A549 (cell line): Measurements from ENCODE around the gene TEX12. TPM values are rescaled to one million over a fixed set of nuclear protein-coding genes. Genes with fewer than 3 reads are reported as not detected.

Source experiments
- ATAC-seq, 2 experiments: fragments of 200-7000 bp in 1 of 2; fragments of >200 bp in 1 of 2; cut with Nextera tagmentation in 1 of 2; cut with Tn5 transposase in 1 of 2; 3 replicates each; pipeline versions ENCODE4 v1.8.0 to v1.9.1; 2018 to 2020; ENCODE audit warnings: mild to moderate bottlenecking in 1 of 2, moderate library complexity in 1 of 2
- CTCF ChIA-PET: fragments of 300-600 bp; sonication (Branson Sonifier 250); formaldehyde crosslinking; extraction: SDS; loops from one replicate; lab custom pipeline; 2021; ENCODE audit warnings: antibody characterized with exemption, inconsistent platforms; lab: Yijun Ruan, JAX
- POLR2A ChIA-PET: fragments of 350-600 bp; formaldehyde crosslinking; extraction: SDS; loops from one replicate; lab custom pipeline; 2021; ENCODE audit warnings: antibody characterized with exemption, inconsistent platforms; lab: Yijun Ruan, JAX
- DNase-seq, 2 experiments: peaks; one replicate each; pipeline versions ENCODE4 v3.0.0 to v3.0.0-alpha.2; 2011 to 2016; ENCODE audit warnings: low read depth in 1 of 2, low spot score in 1 of 2
- FAIRE-seq: peaks from 2 replicates; lab custom pipeline; 2011; peaks lifted over from hg19 to GRCh38; lab: Jason Lieb, UNC
- H3K27ac ChIP-seq, 2 experiments: fragments of >200 bp; sonication (Bioruptor Twin); formaldehyde crosslinking; 3 replicates each; pipeline ENCODE4 v1.5.1; 2016 to 2017
- H3K4me1 ChIP-seq: fragments of >200 bp; sonication (Bioruptor Twin); formaldehyde crosslinking; 3 replicates; pipeline ENCODE4 v1.6.1; 2016
- H3K4me2 ChIP-seq: fragments of >200 bp; sonication (Bioruptor Twin); formaldehyde crosslinking; 3 replicates; pipeline ENCODE4 v1.6.1; 2016
- H3K4me3 ChIP-seq: fragments of >200 bp; sonication (Bioruptor Twin); formaldehyde crosslinking; 3 replicates; pipeline ENCODE4 v1.5.1; 2016
- H3K9me3 ChIP-seq: fragments of >200 bp; sonication (Bioruptor Twin); formaldehyde crosslinking; 3 replicates; pipeline ENCODE4 v1.6.1; 2016
- CBX8 ChIP-seq: fragments of 200-600 bp; sonication (generic); IDR thresholded peaks from 2 replicates; pipeline ENCODE4 v1.6.1; 2016
- CEBPB ChIP-seq, 2 experiments: fragments of >200 bp in 1 of 2; sonication (Bioruptor Twin) in 1 of 2; formaldehyde crosslinking in 1 of 2; IDR thresholded peaks; 2 replicates each; pipeline ENCODE4 v1.6.1; 2012 to 2016
- CHD4 ChIP-seq: fragments of 200-600 bp; sonication (generic); IDR thresholded peaks from 2 replicates; pipeline ENCODE4 v1.6.1; 2016; ENCODE audit warnings: antibody characterized with exemption, mild to moderate bottlenecking, borderline replicate concordance
- E2F6 ChIP-seq: IDR thresholded peaks from 2 replicates; pipeline ENCODE4 v1.6.1; 2012; ENCODE audit warnings: low read depth, borderline replicate concordance
- EHF ChIP-seq: fragments of 250-450 bp; sonication (Bioruptor Pico); IDR thresholded peaks from 2 replicates; pipeline ENCODE4 v1.5.0; 2020; ENCODE audit warnings: mild to moderate bottlenecking
- EHMT2 ChIP-seq: fragments of 200-600 bp; sonication (generic); IDR thresholded peaks from 2 replicates; pipeline ENCODE4 v1.6.1; 2016; ENCODE audit warnings: antibody characterized with exemption, low read depth, mild to moderate bottlenecking, moderate library complexity
- EP300 ChIP-seq, 2 experiments: fragments of >200 bp; sonication (Bioruptor Twin); formaldehyde crosslinking; IDR thresholded peaks; 2 replicates in 1 of 2; 3 replicates in 1 of 2; pipeline ENCODE4 v1.6.1; 2016 to 2017
- ESRRA ChIP-seq: fragments of 150-350 bp; IDR thresholded peaks from 2 replicates; pipeline ENCODE4 v1.6.1; 2014; ENCODE audit warnings: mild to moderate bottlenecking, low read length, borderline replicate concordance
- FOXS1 ChIP-seq: fragments of 250-450 bp; sonication (Bioruptor Pico); IDR thresholded peaks from 2 replicates; pipeline ENCODE4 v1.5.0; 2020; ENCODE audit warnings: mild to moderate bottlenecking, moderate library complexity
- GATA3 ChIP-seq: IDR thresholded peaks from 2 replicates; pipeline ENCODE4 v1.6.1; 2012; ENCODE audit warnings: borderline replicate concordance
- KDM5A ChIP-seq: fragments of 200-600 bp; sonication (generic); IDR thresholded peaks from 2 replicates; pipeline ENCODE4 v1.6.1; 2016; ENCODE audit warnings: antibody characterized with exemption, mild to moderate bottlenecking
- MAFK ChIP-seq: fragments of 450-650 bp; IDR thresholded peaks from 2 replicates; pipeline ENCODE4 v1.6.1; 2014; ENCODE audit not compliant: partially characterized antibody
- MAX ChIP-seq: IDR thresholded peaks from 2 replicates; pipeline ENCODE4 v1.6.1; 2012
- PHF8 ChIP-seq: fragments of 200-600 bp; sonication (generic); IDR thresholded peaks from 2 replicates; pipeline ENCODE4 v1.6.1; 2016; ENCODE audit warnings: low read depth, mild to moderate bottlenecking, antibody characterized with exemption, moderate library complexity, borderline replicate concordance
- POLR2A ChIP-seq: IDR thresholded peaks from 2 replicates; pipeline ENCODE4 v1.6.1; 2012; ENCODE audit warnings: mild to moderate bottlenecking, low read length
- POLR2AphosphoS2 ChIP-seq: conservative IDR thresholded peaks from 2 replicates; pipeline ENCODE4 v1.6.1; 2012; ENCODE audit warnings: low read length, improper control_type of control experiment, inconsistent platforms
- RAD21 ChIP-seq, 2 experiments: fragments of >200 bp in 1 of 2; sonication (Bioruptor Twin) in 1 of 2; formaldehyde crosslinking in 1 of 2; IDR thresholded peaks in 1 of 2; conservative IDR thresholded peaks in 1 of 2; 2 replicates in 1 of 2; 3 replicates in 1 of 2; pipeline ENCODE4 v1.6.1; 2012 to 2018; ENCODE audit warnings: inconsistent platforms in 1 of 2
- RARB ChIP-seq: fragments of 250-450 bp; sonication (Bioruptor Pico); IDR thresholded peaks from 2 replicates; pipeline ENCODE4 v1.8.0; 2021; ENCODE audit warnings: mild to moderate bottlenecking, moderate library complexity
- RNF2 ChIP-seq: fragments of 200-600 bp; sonication (generic); IDR thresholded peaks from 2 replicates; pipeline ENCODE4 v1.6.1; 2016; ENCODE audit warnings: low read depth, mild to moderate bottlenecking, antibody characterized with exemption, moderate library complexity, borderline replicate concordance
- SMC3 ChIP-seq: fragments of >200 bp; sonication (Bioruptor Twin); formaldehyde crosslinking; IDR thresholded peaks from 3 replicates; pipeline ENCODE4 v1.6.1; 2018; ENCODE audit warnings: inconsistent platforms
- TFCP2L1 ChIP-seq: fragments of 250-450 bp; sonication (Bioruptor Pico); IDR thresholded peaks from 2 replicates; pipeline ENCODE4 v1.5.0; 2021; ENCODE audit warnings: mild to moderate bottlenecking
- ZFP36 ChIP-seq: fragments of 450-650 bp; IDR thresholded peaks from 2 replicates; pipeline ENCODE4 v1.6.1; 2014; ENCODE audit warnings: borderline replicate concordance; ENCODE audit not compliant: partially characterized antibody
- WGBS: methylation state at CpG from one replicate; pipeline ENCODE4 v1.1.6; 2017; ENCODE audit errors: missing lambda C conversion rate; 5-methylcytosine and 5-hydroxymethylcytosine counted together
- polyA plus RNA-seq, 4 experiments: library from polyadenylated mRNA; depleted of rRNA in 3 of 4; stranded (reverse); fragments of >200 nt; fragmentation: RNase III in 1 of 4; extraction: RNeasy Plus Mini Kit Qiagen cat#74134 plus additional on column Dnase treatment in 1 of 4; gene quantifications; 2 replicates in 3 of 4; 3 replicates in 1 of 4; pipeline ENCODE4 v1.2.3, GENCODE V29; 2011 to 2017
- TF ChIP-seq, protein P1 (sequence below): fragments of 450-650 bp; IDR thresholded peaks from 2 replicates; pipeline ENCODE4 v1.6.1; 2014; ENCODE audit warnings: antibody characterized with exemption
- TF ChIP-seq, protein P2 (sequence below): IDR thresholded peaks from 2 replicates; pipeline ENCODE4 v1.6.1; 2012
- TF ChIP-seq, protein P3 (sequence below): fragments of >200 bp; sonication (Bioruptor Twin); formaldehyde crosslinking; IDR thresholded peaks from 2 replicates; pipeline ENCODE4 v1.6.1; 2016

The TEX12 gene
- polyA plus RNA-seq, 2 of the 4 experiments (the other 2 are of a cell fraction): not detected

GRCh38 chr11:112172362-112172994, 5.3 kb downstream of the TEX12 start:
- TF ChIP-seq CHD4 (no peak), POLR2A (no peak), E2F6 (no peak), POLR2AphosphoS2 (no peak), RNF2 (no peak), SMC3 (no peak)
- ChIA-PET CTCF (interaction anchor here (1.8 kb wide), 2 partner anchors 9 to 58 kb away, joined by 4 to 8 read pairs; no protein-coding TSS in a partner anchor), POLR2A (interaction anchor here (1.0 to 1.5 kb wide), 2 partner anchors 9 to 15 kb away, joined by 3 to 6 read pairs; partner anchors contain the start of gene IL18)
- DNase-seq (no peak), ATAC-seq (no peak), FAIRE-seq (no peak)
- H3K4me3 ChIP-seq: no peak overlapping the region
- peak overlapping the region; percentile 43; the same call in 2 of the 3 replicates for H3K4me2 ChIP-seq
- no peaks in the 10 kb centered on the region for H3K9me3 ChIP-seq
- H3K27ac ChIP-seq: no peak overlapping the region
- peaks cover 24% of the 10 kb centered on the region for H3K4me1 ChIP-seq
- WGBS: 41% methylated on average over 2 of the region's 2 CpGs

DNA sequence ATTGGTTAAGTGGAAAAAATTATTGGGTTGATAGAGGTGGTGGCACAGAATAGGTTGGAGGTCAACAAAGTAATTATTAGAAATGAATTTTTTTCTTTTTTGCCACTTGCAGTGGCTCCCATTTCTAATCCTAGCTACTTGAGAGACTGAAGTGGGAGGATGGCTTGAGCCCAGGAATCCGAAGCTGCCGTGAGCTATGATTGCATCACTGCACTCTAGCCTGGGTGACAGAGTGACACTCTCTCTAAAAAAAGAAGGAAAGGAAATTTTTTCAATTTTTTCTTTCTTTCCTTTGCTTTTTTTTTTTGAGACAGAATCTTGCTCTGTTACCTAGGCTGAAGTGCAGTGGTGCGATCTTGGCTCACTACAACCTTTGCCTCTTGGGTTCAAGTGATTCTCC, 6.0 kb downstream of the TEX12 start:
- H3K4me3 ChIP-seq: no peak overlapping the region
- H3K4me1 ChIP-seq: peaks cover 24% of the 10 kb centered on the region
- no peak for FAIRE-seq
- ChIA-PET CTCF (interaction anchor here (1.8 kb wide), 2 partner anchors 10 to 59 kb away, joined by 4 to 8 read pairs; no protein-coding TSS in a partner anchor), POLR2A (interaction anchor here (1.5 kb wide), 1 partner anchor 16 kb away, joined by 6 read pairs; no protein-coding TSS in a partner anchor)
- no peak for DNase-seq
- 45% methylated on average over 3 of the region's 3 CpGs for WGBS
- no peaks in the 10 kb centered on the region for H3K9me3 ChIP-seq
- no peak for ATAC-seq
- TF ChIP-seq E2F6: no peak
- TF ChIP-seq CEBPB (IDR thresholded peaks at IDR 0.05): peak in 1 of 2 experiments; percentile 42; a peak in 1 of 4 replicates
- H3K27ac ChIP-seq: peak overlapping the region in 1 of 2 experiments; percentile 60; a peak in 3 of 6 replicates
- peak overlapping the region; percentile 43 for H3K4me2 ChIP-seq

- FAIRE-seq (no peak), DNase-seq (peak; percentile 51 to 71), ATAC-seq (peak; percentile 97 to 99)
- CTCF ChIA-PET: interaction anchor here (0.6 to 5.6 kb wide), 20 partner anchors 8 to 88 kb away, joined by 3 to 50 read pairs (median 4); partner anchors contain the start of genes SDHD, TEX12 and TIMM8B
- H3K4me1 ChIP-seq: peaks cover 24% of the 10 kb centered on the region
- peak within 1 kb of the TSS; percentile 46 for H3K4me3 ChIP-seq
- H3K9me3 ChIP-seq: no peaks in the 10 kb centered on the region
- WGBS: 2% methylated on average over 11 of the region's 11 CpGs
- peak within 1 kb of the TSS; percentile 84 for H3K4me2 ChIP-seq
- H3K27ac ChIP-seq: peak within 1 kb of the TSS; percentile 5 to 64; a peak in 3 of 6 replicates
- POLR2A ChIA-PET: interaction anchor here (0.9 to 1.0 kb wide), 2 partner anchors 11 to 89 kb away, joined by 3 to 5 read pairs; partner anchors contain the start of genes IL18, SDHD and TIMM8B
- no peak for TF ChIP-seq TFCP2L1 (CRISPR knock-in tag)
- no peak for TF ChIP-seq MAFK
- peak; percentile 78 for TF ChIP-seq SMC3
- TF ChIP-seq EP300 (IDR thresholded peaks at IDR 0.05): no peak
- no peak for TF ChIP-seq POLR2A
- no peak for TF ChIP-seq CBX8
- TF ChIP-seq ZFP36: no peak
- TF ChIP-seq CEBPB (IDR thresholded peaks at IDR 0.05): no peak
- no peak for TF ChIP-seq EHF
- TF ChIP-seq, protein P1, sequence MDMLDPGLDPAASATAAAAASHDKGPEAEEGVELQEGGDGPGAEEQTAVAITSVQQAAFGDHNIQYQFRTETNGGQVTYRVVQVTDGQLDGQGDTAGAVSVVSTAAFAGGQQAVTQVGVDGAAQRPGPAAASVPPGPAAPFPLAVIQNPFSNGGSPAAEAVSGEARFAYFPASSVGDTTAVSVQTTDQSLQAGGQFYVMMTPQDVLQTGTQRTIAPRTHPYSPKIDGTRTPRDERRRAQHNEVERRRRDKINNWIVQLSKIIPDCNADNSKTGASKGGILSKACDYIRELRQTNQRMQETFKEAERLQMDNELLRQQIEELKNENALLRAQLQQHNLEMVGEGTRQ: no peak
- peak; percentile 49; the same call in 1 of the 2 replicates for TF ChIP-seq KDM5A
- TF ChIP-seq POLR2AphosphoS2: no peak
- TF ChIP-seq, protein P2, sequence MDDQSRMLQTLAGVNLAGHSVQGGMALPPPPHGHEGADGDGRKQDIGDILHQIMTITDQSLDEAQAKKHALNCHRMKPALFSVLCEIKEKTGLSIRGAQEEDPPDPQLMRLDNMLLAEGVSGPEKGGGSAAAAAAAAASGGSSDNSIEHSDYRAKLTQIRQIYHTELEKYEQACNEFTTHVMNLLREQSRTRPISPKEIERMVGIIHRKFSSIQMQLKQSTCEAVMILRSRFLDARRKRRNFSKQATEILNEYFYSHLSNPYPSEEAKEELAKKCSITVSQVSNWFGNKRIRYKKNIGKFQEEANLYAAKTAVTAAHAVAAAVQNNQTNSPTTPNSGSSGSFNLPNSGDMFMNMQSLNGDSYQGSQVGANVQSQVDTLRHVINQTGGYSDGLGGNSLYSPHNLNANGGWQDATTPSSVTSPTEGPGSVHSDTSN: no peak
- TF ChIP-seq, protein P3, sequence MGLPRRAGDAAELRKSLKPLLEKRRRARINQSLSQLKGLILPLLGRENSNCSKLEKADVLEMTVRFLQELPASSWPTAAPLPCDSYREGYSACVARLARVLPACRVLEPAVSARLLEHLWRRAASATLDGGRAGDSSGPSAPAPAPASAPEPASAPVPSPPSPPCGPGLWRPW: no peak
- no peak for TF ChIP-seq ESRRA
- peak; percentile 80 for TF ChIP-seq RAD21 (conservative IDR thresholded peaks at IDR 0.05 in 1 of 2, IDR thresholded peaks at IDR 0.05 in 1 of 2)
- TF ChIP-seq E2F6: no peak
- no peak for TF ChIP-seq PHF8
- no peak for TF ChIP-seq MAX
- no peak for TF ChIP-seq GATA3
- no peak for TF ChIP-seq EHMT2
- TF ChIP-seq RARB (CRISPR knock-in tag): no peak
- no peak for TF ChIP-seq FOXS1 (CRISPR knock-in tag)
These were observed 7.8 kb downstream of the TEX12 start, which contains the start of gene BCO2 for GRCh38 chr11:112174789-112175598. Gene BCO2 (plus strand): TSS chr11:112175512. CDS start chr11:112175602, 90 bp downstream.
